Neural cell (in vitro differentiated cells): ENCODE measurements around the gene UBAP1. TPM values are rescaled to one million over a fixed set of nuclear protein-coding genes. Genes with fewer than 3 reads are reported as not detected.

Experiments
- H2AFZ ChIP-seq: fragments of 200-600, 300-800 bp; sonication (generic), shearing (Covaris generic); 2 replicates; pipeline ENCODE4 v1.6.0; 2014; ENCODE audit warnings: low read depth, mild to moderate bottlenecking, antibody characterized with exemption, low read length, moderate library complexity
- H3F3A ChIP-seq: fragments of 200-600 bp; shearing (Covaris generic); 2 replicates; pipeline ENCODE4 v1.6.1; 2016; ENCODE audit warnings: mild to moderate bottlenecking, moderate library complexity, mixed read lengths, antibody characterized with exemption, low read length; ENCODE audit not compliant: insufficient read depth, poor library complexity, severe bottlenecking
- H3K27ac ChIP-seq: fragments of 200-600, 300-800 bp; sonication (generic), shearing (Covaris generic); 2 replicates; pipeline ENCODE4 v1.5.1; 2014; ENCODE audit warnings: mild to moderate bottlenecking, low read length, moderate library complexity
- H3K27me3 ChIP-seq: fragments of 300-800, 200-600 bp; sonication (generic), shearing (Covaris generic); 2 replicates; pipeline ENCODE4 v1.6.0; 2014; ENCODE audit warnings: mild to moderate bottlenecking, low read depth, low read length, moderate library complexity; ENCODE audit not compliant: insufficient read depth
- H3K36me3 ChIP-seq: fragments of 300-800, 200-600 bp; sonication (generic), shearing (Covaris generic); 2 replicates; pipeline ENCODE4 v1.5.1; 2014; ENCODE audit warnings: mild to moderate bottlenecking, antibody characterized with exemption, low read length, moderate library complexity; ENCODE audit not compliant: insufficient read depth
- H3K4me2 ChIP-seq: fragments of 300-800, 200-600 bp; sonication (generic), shearing (Covaris generic); 2 replicates; pipeline ENCODE4 v1.6.0; 2014; ENCODE audit warnings: mild to moderate bottlenecking, low read length
- H3K4me3 ChIP-seq: fragments of 300-800, 200-600 bp; sonication (generic), shearing (Covaris generic); 2 replicates; pipeline ENCODE4 v1.5.1; 2014; ENCODE audit warnings: mild to moderate bottlenecking, low read length, moderate library complexity
- H3K79me2 ChIP-seq: fragments of 200-600 bp; shearing (Covaris generic); replicated peaks from 2 replicates; pipeline ENCODE4 v1.6.0; 2014; ENCODE audit warnings: mild to moderate bottlenecking, low read length, moderate library complexity; ENCODE audit not compliant: insufficient read depth
- H3K9ac ChIP-seq: fragments of 300-800, 200-600 bp; sonication (generic), shearing (Covaris generic); 2 replicates; pipeline ENCODE4 v1.6.1; 2016; ENCODE audit warnings: mild to moderate bottlenecking, low read length, mixed read lengths
- H3K9me2 ChIP-seq: fragments of 200-600 bp; shearing (Covaris generic); 2 replicates; pipeline ENCODE4 v1.6.1; 2016; ENCODE audit warnings: mild to moderate bottlenecking, low read length, mixed read lengths; ENCODE audit not compliant: insufficient read depth
- H3K9me3 ChIP-seq: fragments of 200-600, 300-800 bp; sonication (generic), shearing (Covaris generic); 2 replicates; pipeline ENCODE4 v1.6.1; 2016; ENCODE audit warnings: mild to moderate bottlenecking, mixed run types, low read length, moderate library complexity, mixed read lengths
- H4K20me1 ChIP-seq: fragments of 200-600 bp; shearing (Covaris generic); 2 replicates; pipeline ENCODE4 v1.6.1; 2016; ENCODE audit warnings: mild to moderate bottlenecking, mixed run types; ENCODE audit not compliant: insufficient read depth
- EP300 ChIP-seq: fragments of 450-650 bp; conservative IDR thresholded peaks from 2 replicates; pipeline ENCODE4 v1.6.1; 2014; ENCODE audit warnings: antibody characterized with exemption, mild to moderate bottlenecking, moderate library complexity; ENCODE audit not compliant: poor library complexity, severe bottlenecking
- EZH2 ChIP-seq: fragments of 200-600, 300-800 bp; shearing (Covaris generic), sonication (generic); IDR thresholded peaks from 2 replicates; pipeline ENCODE4 v1.6.1; 2014; ENCODE audit warnings: antibody characterized with exemption, low read length, borderline replicate concordance, mild to moderate bottlenecking; ENCODE audit not compliant: insufficient read depth, poor library complexity, severe bottlenecking
- MXI1 ChIP-seq: fragments of 450-650 bp; conservative IDR thresholded peaks from 2 replicates; pipeline ENCODE4 v1.6.1; 2014; ENCODE audit warnings: antibody characterized with exemption, mild to moderate bottlenecking; ENCODE audit not compliant: poor library complexity, severe bottlenecking
- POLR2AphosphoS5 ChIP-seq: IDR thresholded peaks from 2 replicates; pipeline ENCODE4 v1.6.1; 2012
- RAD21 ChIP-seq: fragments of 450-650 bp; conservative IDR thresholded peaks from 2 replicates; pipeline ENCODE4 v1.6.1; 2014; ENCODE audit warnings: antibody characterized with exemption, mild to moderate bottlenecking, moderate library complexity
- REST ChIP-seq: IDR thresholded peaks from 2 replicates; pipeline ENCODE4 v1.6.1; 2012; ENCODE audit warnings: borderline replicate concordance
- SMC3 ChIP-seq: fragments of 450-650 bp; conservative IDR thresholded peaks from 2 replicates; pipeline ENCODE4 v1.6.1; 2014; ENCODE audit warnings: antibody characterized with exemption, mild to moderate bottlenecking, moderate library complexity; ENCODE audit not compliant: poor library complexity
- TAF1 ChIP-seq: IDR thresholded peaks from 2 replicates; pipeline ENCODE4 v1.6.1; 2012; ENCODE audit warnings: low read depth
- polyA plus RNA-seq: library from polyadenylated mRNA; depleted of rRNA; stranded (reverse); fragments of >200 nt; gene quantifications from 2 replicates; pipeline ENCODE4 v1.2.3, GENCODE V29; 2014
- TF ChIP-seq, protein P1 (sequence below): fragments of 450-650 bp; IDR thresholded peaks from 2 replicates; pipeline ENCODE4 v1.5.1; 2014; ENCODE audit warnings: antibody characterized with exemption, mild to moderate bottlenecking, moderate library complexity; ENCODE audit not compliant: poor library complexity, severe bottlenecking

Gene UBAP1
- polyA plus RNA-seq, 1 donor from 2014 or later: 35.1 TPM

DNA sequence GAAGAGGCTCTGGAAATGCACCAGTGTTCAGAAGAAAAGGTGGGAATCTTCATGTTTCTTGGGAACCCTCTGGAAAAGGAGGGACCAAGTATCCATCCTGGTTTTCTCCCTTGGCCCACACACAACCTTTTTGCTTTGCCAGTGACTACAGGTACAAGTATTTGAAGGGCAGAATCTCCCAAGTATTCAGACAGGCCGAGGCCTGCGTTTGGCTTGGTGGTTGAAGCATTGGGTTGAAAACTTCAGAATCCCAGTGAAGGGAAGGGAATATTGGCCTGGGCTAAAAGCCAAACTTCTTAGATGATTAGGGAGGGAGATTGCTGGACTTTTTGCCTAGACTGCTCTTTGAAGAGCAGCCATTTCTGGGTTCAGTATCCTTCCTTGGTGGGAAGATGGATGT is 71.9 kb downstream of the UBAP1 start:
- TF ChIP-seq SMC3 (no peak), POLR2AphosphoS5 (no peak), EP300 (no peak), EZH2 (no peak), RAD21 (no peak), MXI1 (no peak), TAF1 (no peak), REST (no peak)
- TF ChIP-seq, protein P1, sequence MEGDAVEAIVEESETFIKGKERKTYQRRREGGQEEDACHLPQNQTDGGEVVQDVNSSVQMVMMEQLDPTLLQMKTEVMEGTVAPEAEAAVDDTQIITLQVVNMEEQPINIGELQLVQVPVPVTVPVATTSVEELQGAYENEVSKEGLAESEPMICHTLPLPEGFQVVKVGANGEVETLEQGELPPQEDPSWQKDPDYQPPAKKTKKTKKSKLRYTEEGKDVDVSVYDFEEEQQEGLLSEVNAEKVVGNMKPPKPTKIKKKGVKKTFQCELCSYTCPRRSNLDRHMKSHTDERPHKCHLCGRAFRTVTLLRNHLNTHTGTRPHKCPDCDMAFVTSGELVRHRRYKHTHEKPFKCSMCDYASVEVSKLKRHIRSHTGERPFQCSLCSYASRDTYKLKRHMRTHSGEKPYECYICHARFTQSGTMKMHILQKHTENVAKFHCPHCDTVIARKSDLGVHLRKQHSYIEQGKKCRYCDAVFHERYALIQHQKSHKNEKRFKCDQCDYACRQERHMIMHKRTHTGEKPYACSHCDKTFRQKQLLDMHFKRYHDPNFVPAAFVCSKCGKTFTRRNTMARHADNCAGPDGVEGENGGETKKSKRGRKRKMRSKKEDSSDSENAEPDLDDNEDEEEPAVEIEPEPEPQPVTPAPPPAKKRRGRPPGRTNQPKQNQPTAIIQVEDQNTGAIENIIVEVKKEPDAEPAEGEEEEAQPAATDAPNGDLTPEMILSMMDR: no peak
- Histone ChIP-seq H3K9me2 (no peaks in the 10 kb centered on the region), H3K4me3 (no peak overlapping the region), H3K27ac (no peak overlapping the region), H3K79me2 (peaks cover 4% of the 10 kb centered on the region), H4K20me1 (no peaks in the 10 kb centered on the region), H3K9me3 (no peaks in the 10 kb centered on the region), H3K4me2 (no peak overlapping the region), H3K9ac (no peak overlapping the region), H3K36me3 (no peaks in the 10 kb centered on the region), H2AFZ (no peak overlapping the region), H3K27me3 (no peaks in the 10 kb centered on the region), H3F3A (no peaks in the 10 kb centered on the region)

DNA sequence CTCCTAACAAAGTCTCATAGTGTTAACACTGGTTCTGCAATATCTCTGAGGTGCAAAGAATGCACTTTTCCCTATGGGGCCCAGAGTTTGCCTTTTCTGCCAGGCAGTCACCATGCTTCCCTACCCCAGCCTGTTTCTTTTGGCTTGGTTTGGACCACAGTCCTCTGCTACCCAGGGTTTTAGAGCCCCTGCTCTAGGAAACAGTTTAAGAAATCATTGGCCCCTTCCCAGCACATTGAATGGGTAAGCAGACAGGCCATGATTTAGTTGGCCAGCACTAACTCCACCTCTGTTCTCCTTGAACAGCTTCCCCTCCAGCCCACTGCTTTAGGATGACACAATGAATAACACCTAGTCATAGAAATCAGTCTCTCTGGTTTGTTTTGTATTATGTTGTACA is 73.2 kb downstream of the UBAP1 start:
- Histone ChIP-seq H2AFZ (no peak overlapping the region), H3K4me2 (no peak overlapping the region), H3K4me3 (no peak overlapping the region), H3K9me3 (no peaks in the 10 kb centered on the region), H3K27ac (no peak overlapping the region), H3F3A (no peaks in the 10 kb centered on the region), H3K9ac (no peak overlapping the region), H3K9me2 (no peaks in the 10 kb centered on the region), H3K27me3 (no peaks in the 10 kb centered on the region), H3K36me3 (no peaks in the 10 kb centered on the region), H3K79me2 (peaks cover 4% of the 10 kb centered on the region), H4K20me1 (no peaks in the 10 kb centered on the region)
- TF ChIP-seq, protein P1: no peak
- TF ChIP-seq REST (no peak), SMC3 (no peak), EZH2 (no peak), MXI1 (no peak), RAD21 (no peak), POLR2AphosphoS5 (no peak), TAF1 (no peak), EP300 (no peak)
